SK-N-SH treated with all-trans-retinoic acid at 6 μM for 48 hours (cell line): ENCODE results near the gene KHDRBS2.

Experiments
- CSDC2 ChIP-seq: fragments of 250-450 bp; sonication (Bioruptor Pico); IDR thresholded peaks from 2 replicates; pipeline ENCODE4 v1.5.0; 2020; ENCODE audit warnings: mild to moderate bottlenecking, moderate library complexity
- ESRRG ChIP-seq: fragments of 250-450 bp; sonication (Bioruptor Pico); IDR thresholded peaks from 2 replicates; pipeline ENCODE4 v1.6.1; 2021; ENCODE audit warnings: mild to moderate bottlenecking
- GLIS3 ChIP-seq: fragments of 250-450 bp; sonication (Bioruptor Pico); IDR thresholded peaks from 2 replicates; pipeline ENCODE4 v1.5.0; 2020; ENCODE audit warnings: mild to moderate bottlenecking, moderate library complexity
- ISL1 ChIP-seq: fragments of 250-450 bp; sonication (Bioruptor Pico); IDR thresholded peaks from 2 replicates; pipeline ENCODE4 v2.1.2; 2022; ENCODE audit warnings: mild to moderate bottlenecking, moderate library complexity
- TOX ChIP-seq: fragments of 250-450 bp; sonication (Bioruptor Pico); IDR thresholded peaks from 2 replicates; pipeline ENCODE4 v1.8.0; 2021; ENCODE audit warnings: mild to moderate bottlenecking, moderate library complexity, borderline replicate concordance
- ZFP3 ChIP-seq: fragments of 250-450 bp; sonication (Bioruptor Pico); IDR thresholded peaks from 2 replicates; pipeline ENCODE4 v1.5.0; 2020; ENCODE audit warnings: mild to moderate bottlenecking, moderate library complexity
- ZFP30 ChIP-seq: fragments of 450-650 bp; formaldehyde crosslinking; IDR thresholded peaks from 2 replicates; pipeline ENCODE4 v1.5.0; 2022; ENCODE audit warnings: mild to moderate bottlenecking, moderate library complexity
- ZNF70 ChIP-seq: fragments of 450-650 bp; formaldehyde crosslinking; IDR thresholded peaks from 2 replicates; pipeline ENCODE4 v1.5.0; 2020; ENCODE audit warnings: mild to moderate bottlenecking, moderate library complexity

- no peak for TF ChIP-seq TOX (CRISPR knock-in tag)
- no peak for TF ChIP-seq ESRRG
- no peak for TF ChIP-seq ISL1
- TF ChIP-seq GLIS3: no peak
- TF ChIP-seq CSDC2 (CRISPR knock-in tag): no peak
- no peak for TF ChIP-seq ZFP30 (CRISPR knock-in tag)
- TF ChIP-seq ZNF70 (CRISPR knock-in tag): no peak
- no peak for TF ChIP-seq ZFP3 (CRISPR knock-in tag)
These were observed at the start of gene KHDRBS2 for GRCh38 chr6:62285612-62286469.
